Lung (tissue), 12 donors: Measurements from ENCODE around the gene RALGAPA2. TPM values are rescaled to one million over a fixed set of nuclear protein-coding genes. Genes with fewer than 3 reads are reported as not detected.

Experiments
- ATAC-seq: fragments of 200-7000 bp; cut with Tn5 transposase; one replicate; pipeline ENCODE4 v1.9.1; 2020; ENCODE audit warnings: moderate number of reproducible peaks; ENCODE audit not compliant: insufficient read depth, low FRiP score
- DNase-seq, 3 donors: peaks; one replicate each; pipeline ENCODE4 v3.0.0-alpha.2; 2013 to 2017
- H3K27ac ChIP-seq, 2 donors: one replicate each; pipeline ENCODE4 v1.5.1; 2013; ENCODE audit warnings: mild to moderate bottlenecking in 2 of 2, moderate library complexity in 2 of 2, control low read depth in 1 of 2, inconsistent platforms in 1 of 2, low read depth in 1 of 2, low read length in 1 of 2
- H3K27me3 ChIP-seq, 3 donors: one replicate each; pipeline ENCODE4 v1.5.1; 2013; ENCODE audit warnings: low read length in 2 of 3; ENCODE audit not compliant: control insufficient read depth in 3 of 3, insufficient read depth in 3 of 3
- H3K36me3 ChIP-seq, 4 donors: one replicate each; pipeline ENCODE4 v1.5.1; 2013; ENCODE audit warnings: low read length in 4 of 4, mild to moderate bottlenecking in 1 of 4, moderate library complexity in 1 of 4; ENCODE audit not compliant: control insufficient read depth in 4 of 4, insufficient read depth in 4 of 4
- H3K4me1 ChIP-seq, 5 donors: one replicate each; pipeline ENCODE4 v1.5.1; 2013; ENCODE audit warnings: low read length in 5 of 5, mild to moderate bottlenecking in 2 of 5, moderate library complexity in 1 of 5; ENCODE audit not compliant: control insufficient read depth in 5 of 5, insufficient read depth in 5 of 5
- H3K4me3 ChIP-seq: one replicate; pipeline ENCODE4 v1.5.1; 2013; ENCODE audit warnings: mild to moderate bottlenecking, control low read depth, moderate library complexity
- H3K9ac ChIP-seq, 2 donors: one replicate each; pipeline ENCODE4 v1.5.1; 2013; ENCODE audit warnings: low read length in 2 of 2, control low read depth in 1 of 2; ENCODE audit not compliant: insufficient read depth in 1 of 2
- H3K9me3 ChIP-seq, 4 donors: one replicate each; pipeline ENCODE4 v1.5.1; 2013; ENCODE audit warnings: low read length in 3 of 4, mild to moderate bottlenecking in 1 of 4, moderate library complexity in 1 of 4; ENCODE audit not compliant: control insufficient read depth in 4 of 4, insufficient read depth in 3 of 4
- CTCF ChIP-seq: IDR thresholded peaks from 2 replicates; pipeline ENCODE4 v1.5.1; 2012; ENCODE audit warnings: mild to moderate bottlenecking; ENCODE audit errors: control extremely low read depth, extremely low read depth
- WGBS, 2 donors: extraction: QIAGEN DNeasy Blood & Tissue Kit; methylation state at CpG; one replicate each; pipeline ENCODE4 v1.1.7; 2013; 5-methylcytosine and 5-hydroxymethylcytosine counted together
- polyA plus RNA-seq, 2 donors: library from polyadenylated mRNA; stranded (reverse); fragments of 200-250 nt; gene quantifications; one replicate each; pipeline ENCODE4 v1.2.1, GENCODE V29; 2013
- total RNA-seq, 2 donors: library from RNA; depleted of rRNA in 1 of 2; stranded (reverse); fragments of >200 nt in 1 of 2; gene quantifications; one replicate each; pipeline ENCODE4 v1.2.1, GENCODE V29; 2014 to 2021
- donor health status: control.
- donor health status: control.
- donor health status: Bipolar disorder and iron deficiency.
- donor health status: healthy.
- donor health status: DM: yes; HTN: yes; CAD: no.

RALGAPA2 gene
- total and polyA plus RNA-seq, 4 donors: 12.1 to 83.4 (median 55.6) TPM

GRCh38 chr20:20685635-20686034 is 26.8 kb downstream of the RALGAPA2 start:
- Histone ChIP-seq H3K27ac (no peak overlapping the region), H3K36me3 (peaks cover 0 to 3% (median 0%) of the 10 kb centered on the region in 4 donors), H3K27me3 (no peaks in the 10 kb centered on the region), H3K9me3 (no peaks in the 10 kb centered on the region), H3K9ac (no peak overlapping the region), H3K4me3 (no peak overlapping the region), H3K4me1 (peaks cover 0 to 26% (median 2%) of the 10 kb centered on the region in 5 donors)
- ATAC-seq (no peak), DNase-seq (no peak)
- TF ChIP-seq CTCF: no peak
- 76 to 82% methylated on average over 3 of the region's 3 CpGs for WGBS, 2 donors

GRCh38 chr20:20683481-20684321 is 28.7 kb downstream of the RALGAPA2 start:
- ATAC-seq: no peak
- Histone ChIP-seq H3K36me3 (peaks cover 0 to 5% (median 0%) of the 10 kb centered on the region in 4 donors), H3K27me3 (no peaks in the 10 kb centered on the region), H3K4me1 (peaks cover 0 to 25% (median 0%) of the 10 kb centered on the region in 5 donors), H3K4me3 (no peak overlapping the region), H3K9ac (no peak overlapping the region), H3K9me3 (no peaks in the 10 kb centered on the region), H3K27ac (no peak overlapping the region)
- no peak for DNase-seq
- TF ChIP-seq CTCF: no peak
- 46 to 66% methylated on average over 10 of the region's 10 CpGs for WGBS, 2 donors

GRCh38 chr20:20683020-20683419 is 29.4 kb downstream of the RALGAPA2 start:
- no peaks in the 10 kb centered on the region for H3K9me3 ChIP-seq
- no peak overlapping the region for H3K4me3 ChIP-seq
- no peak overlapping the region for H3K9ac ChIP-seq
- no peak for DNase-seq
- no peak for ATAC-seq
- no peak overlapping the region for H3K27ac ChIP-seq
- H3K27me3 ChIP-seq: no peaks in the 10 kb centered on the region
- peaks cover 0 to 7% (median 1%) of the 10 kb centered on the region in 4 donors for H3K36me3 ChIP-seq
- 92 to 93% methylated on average over 9 of the region's 9 CpGs for WGBS, 2 donors
- no peak for TF ChIP-seq CTCF
- H3K4me1 ChIP-seq: peaks cover 0 to 25% (median 0%) of the 10 kb centered on the region in 5 donors
